GM21381 (cell line): ENCODE results near the gene PRAMEF20.
"Not testable (repeated sequence)": the region's sequence is repeated elsewhere in the genome, so short reads cannot be mapped to it uniquely, and the experiment has no call there.

Experiments used
- ATAC-seq: cut with Tn5 transposase; IDR thresholded peaks from one replicate; pipeline ENCODE4 v1.9.1; 2021; ENCODE audit warnings: mild to moderate bottlenecking, moderate library complexity; ENCODE audit not compliant: unreplicated experiment

PRAMEF20 gene

DNA sequence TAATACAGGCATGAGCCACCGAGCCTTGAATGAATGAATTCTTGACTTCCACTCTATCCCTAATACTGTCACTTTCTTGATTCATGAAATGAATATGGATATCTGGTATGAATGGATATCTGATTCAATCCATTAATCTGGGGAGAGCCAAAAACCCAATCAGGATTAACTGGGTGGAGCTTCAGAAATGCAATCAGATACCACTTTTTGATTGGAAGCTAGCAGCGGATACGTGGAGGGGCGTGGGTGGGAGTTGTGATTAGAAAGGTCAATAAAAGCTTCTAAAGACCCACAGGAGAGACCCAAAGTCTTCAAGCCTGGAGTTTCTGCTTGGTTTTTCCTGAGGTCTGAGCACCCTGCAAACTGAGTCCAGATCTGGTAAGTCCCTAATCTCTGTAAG is at the start of gene PRAMEF20:
Gene PRAMEF20, plus strand, starts transcription at position 301 of the 400 bp plus-strand sequence. CDS start 5,905 bp downstream, outside the sequence.
- ATAC-seq = not testable (repeated sequence)

GRCh38 chr1:13362364-13362763 is 47.9 kb upstream of the PRAMEF20 start:
- not testable (repeated sequence) for ATAC-seq

GRCh38 chr1:13364928-13365327 is 45.3 kb upstream of the PRAMEF20 start:
- ATAC-seq = not testable (repeated sequence)

GRCh38 chr1:13366536-13366935 is 43.7 kb upstream of the PRAMEF20 start:
- not testable (repeated sequence) for ATAC-seq

DNA sequence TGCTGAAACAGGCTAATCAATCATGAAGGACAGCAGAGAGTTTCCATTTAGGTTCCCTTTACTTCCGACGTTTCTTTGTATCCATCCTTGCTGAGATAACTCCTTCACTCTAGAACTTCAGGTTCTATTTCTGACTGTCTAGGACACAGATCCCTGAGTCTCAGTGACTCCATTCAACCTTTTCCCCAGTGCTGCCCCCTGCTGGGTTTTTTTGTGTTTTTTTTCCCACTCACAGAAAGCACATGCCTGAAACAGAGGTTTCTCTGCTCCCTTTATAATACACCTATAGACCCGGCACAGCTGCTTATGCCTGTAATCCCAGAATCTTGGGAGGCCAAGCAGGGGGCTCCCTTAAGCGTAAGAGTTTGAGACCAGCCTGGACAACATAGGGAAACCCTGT is 41.7 kb upstream of the PRAMEF20 start:
- not testable (repeated sequence) for ATAC-seq

DNA sequence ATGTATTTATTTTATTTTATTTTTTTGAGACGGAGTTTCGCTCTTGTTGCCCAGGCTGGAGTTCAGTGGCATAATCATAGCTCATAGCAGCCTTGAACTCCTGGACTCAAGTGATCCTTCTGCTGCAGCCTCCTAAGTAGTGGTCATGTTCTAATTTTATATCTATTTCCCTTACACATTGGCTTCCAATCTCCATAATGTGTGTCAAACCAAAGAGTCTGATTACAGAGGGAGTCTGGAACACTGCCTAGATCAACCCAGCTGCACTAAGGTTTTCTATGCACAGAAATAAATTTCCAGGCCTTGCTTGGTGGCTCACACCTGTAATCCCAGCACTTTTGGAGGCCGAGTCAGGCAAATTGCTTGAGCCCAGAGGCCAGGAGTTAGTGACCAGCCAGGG is 31.3 kb upstream of the PRAMEF20 start:
- ATAC-seq = not testable (repeated sequence)

- ATAC-seq = not testable (repeated sequence)
Observed at GRCh38 chr1:13380380-13380779, 29.9 kb upstream of the PRAMEF20 start.

GRCh38 chr1:13389332-13389731 is 20.9 kb upstream of the PRAMEF20 start, which contains the start of gene PRAMEF17:
Gene PRAMEF17 (plus strand): TSS chr1:13389632. CDS start chr1:13389658, 26 bp downstream.
- ATAC-seq = not testable (repeated sequence)

- ATAC-seq = not testable (repeated sequence)
Observed at GRCh38 chr1:13393004-13393403, 17.2 kb upstream of the PRAMEF20 start.

GRCh38 chr1:13394761-13395160 is 15.5 kb upstream of the PRAMEF20 start:
- not testable (repeated sequence) for ATAC-seq

GRCh38 chr1:13395311-13395710 is 14.9 kb upstream of the PRAMEF20 start:
- not testable (repeated sequence) for ATAC-seq

DNA sequence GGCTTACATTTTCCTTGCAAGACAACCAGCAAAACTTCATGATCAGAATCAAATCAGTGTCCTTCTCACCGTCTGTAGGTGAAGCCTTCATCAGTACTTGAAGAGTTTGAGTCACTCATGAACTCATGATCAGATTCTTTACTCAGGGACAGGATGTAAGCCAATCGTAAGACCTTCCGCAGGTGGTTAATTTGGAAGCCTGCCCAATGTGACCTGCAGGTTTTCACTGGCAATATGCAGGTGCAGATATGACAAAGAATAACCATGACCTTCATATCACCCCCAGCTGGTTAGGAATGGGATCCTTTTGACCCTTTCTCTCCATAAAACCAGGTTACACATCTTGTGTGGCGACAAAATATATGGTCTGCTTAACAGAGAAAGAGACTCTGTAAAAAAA is 2.4 kb upstream of the PRAMEF20 start:
- ATAC-seq = no peak

GRCh38 chr1:13430495-13430894 is 20.2 kb downstream of the PRAMEF20 start:
- ATAC-seq = no peak

- no peak for ATAC-seq
Observed at GRCh38 chr1:13432251-13432650, 22.0 kb downstream of the PRAMEF20 start.

DNA sequence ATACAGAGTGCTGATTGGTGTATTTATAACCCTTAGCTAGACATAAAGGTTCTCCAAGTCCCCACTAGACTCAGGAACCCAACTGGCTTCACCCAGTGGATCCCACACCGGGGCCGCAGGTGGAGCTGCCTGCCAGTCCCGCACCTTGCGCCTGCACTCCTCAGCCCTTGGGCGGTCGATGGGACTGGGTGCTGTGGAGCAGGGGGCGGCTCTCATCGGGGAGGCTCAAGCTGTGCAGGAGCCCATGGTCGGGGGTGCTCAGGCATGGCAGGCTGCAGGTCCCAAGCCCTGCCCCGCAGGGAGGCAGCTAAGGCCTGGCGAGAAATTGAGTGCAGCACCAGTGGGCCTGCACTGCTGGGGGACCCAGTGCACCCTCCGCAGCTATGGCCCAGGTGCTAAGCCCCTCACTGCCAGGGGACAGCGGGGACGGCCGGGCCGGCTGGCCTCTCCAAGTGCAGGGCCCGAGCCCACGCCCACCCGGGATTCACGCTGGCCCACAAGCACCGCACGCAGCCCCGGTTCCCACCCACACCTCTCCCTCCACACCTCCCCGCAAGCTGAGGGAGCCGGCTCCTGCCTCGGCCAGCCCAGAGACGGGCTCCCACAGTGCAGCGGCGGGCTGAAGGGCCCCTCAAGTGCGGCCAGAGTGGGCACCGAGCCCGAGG is 23.6 kb downstream of the PRAMEF20 start:
- ATAC-seq = not testable (repeated sequence)

GRCh38 chr1:13435458-13435857 is 25.2 kb downstream of the PRAMEF20 start:
- no peak for ATAC-seq

DNA sequence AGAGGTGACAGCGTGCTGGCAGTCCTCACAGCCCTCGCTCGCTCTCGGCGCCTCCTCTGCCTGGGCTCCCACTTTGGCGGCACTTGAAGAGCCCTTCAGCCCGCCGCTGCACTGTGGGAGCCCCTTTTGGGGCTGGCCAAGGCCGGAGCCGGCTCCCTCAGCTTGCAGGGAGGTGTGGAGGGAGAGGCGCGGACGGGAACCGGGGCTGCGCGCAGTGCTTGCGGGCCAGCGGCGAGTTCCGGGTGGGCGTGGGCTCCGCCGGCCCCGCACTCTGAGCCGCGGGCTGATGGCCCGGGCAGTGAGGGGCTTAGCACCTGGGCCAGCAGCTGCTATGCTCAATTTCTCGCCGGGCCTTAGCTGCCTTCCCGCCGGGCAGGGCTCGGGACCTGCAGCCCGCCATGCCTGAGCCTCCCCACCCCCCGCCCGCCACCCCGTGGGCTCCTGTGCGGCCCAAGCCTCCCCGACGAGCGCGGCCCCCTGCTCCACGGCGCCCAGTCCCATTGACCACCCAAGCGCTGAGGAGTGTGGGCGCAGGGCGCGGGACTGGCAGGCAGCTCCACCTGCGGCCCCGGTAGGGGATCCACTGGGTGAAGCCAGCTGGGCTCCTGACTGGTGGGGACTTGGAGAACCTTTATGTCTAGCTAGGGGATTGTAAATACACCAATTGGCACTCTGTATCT is 29.0 kb downstream of the PRAMEF20 start:
- ATAC-seq = not testable (repeated sequence)

GRCh38 chr1:13443335-13443979 is 33.2 kb downstream of the PRAMEF20 start:
- ATAC-seq = no peak

DNA sequence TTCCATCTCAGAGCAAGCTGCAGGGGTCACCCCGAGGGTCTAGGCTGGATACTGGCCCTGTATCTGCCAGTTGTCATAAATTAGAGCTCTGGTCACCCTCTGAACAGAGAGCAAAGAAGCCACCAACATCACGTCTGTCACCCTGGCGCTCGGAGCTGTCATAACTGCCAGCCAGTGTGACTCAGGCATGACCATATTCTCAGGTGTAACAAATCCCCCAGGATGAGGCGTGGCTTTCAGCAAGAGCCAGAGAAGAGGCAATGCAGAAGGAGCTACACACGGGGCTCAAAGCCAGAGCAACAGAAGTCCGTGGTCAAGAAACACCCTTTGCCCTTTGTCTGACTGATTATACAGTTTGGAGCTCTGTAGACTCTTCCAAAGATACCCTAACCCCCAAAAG is 40.0 kb downstream of the PRAMEF20 start:
- ATAC-seq = no peak

DNA sequence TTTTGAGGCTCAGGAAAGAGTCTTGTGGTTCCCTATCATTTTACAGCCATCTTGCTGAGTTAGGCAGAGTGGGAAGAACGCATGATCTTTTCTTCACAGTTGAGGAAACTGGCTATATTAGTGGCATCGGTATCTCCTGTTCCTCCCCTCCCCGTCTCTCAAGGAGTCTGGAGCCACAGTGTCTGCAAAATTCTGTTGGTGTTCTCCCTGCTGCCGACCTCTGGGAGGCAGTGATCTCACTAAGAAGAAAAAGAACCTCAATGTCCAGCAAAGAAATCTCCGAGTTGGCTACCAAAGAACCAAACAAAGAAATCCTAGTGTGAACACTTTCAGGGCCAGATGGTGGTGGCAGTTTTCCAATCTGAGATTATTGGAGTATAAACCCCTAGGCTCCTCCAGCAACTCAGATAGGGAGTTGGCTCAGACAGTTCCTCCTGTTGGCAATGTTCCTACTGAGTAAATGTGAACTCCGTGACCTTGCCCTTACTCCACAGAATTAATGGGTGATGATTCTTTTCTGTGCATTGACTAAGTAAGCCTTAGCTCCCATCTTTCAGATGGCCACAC is 41.2 kb downstream of the PRAMEF20 start:
- no peak for ATAC-seq

DNA sequence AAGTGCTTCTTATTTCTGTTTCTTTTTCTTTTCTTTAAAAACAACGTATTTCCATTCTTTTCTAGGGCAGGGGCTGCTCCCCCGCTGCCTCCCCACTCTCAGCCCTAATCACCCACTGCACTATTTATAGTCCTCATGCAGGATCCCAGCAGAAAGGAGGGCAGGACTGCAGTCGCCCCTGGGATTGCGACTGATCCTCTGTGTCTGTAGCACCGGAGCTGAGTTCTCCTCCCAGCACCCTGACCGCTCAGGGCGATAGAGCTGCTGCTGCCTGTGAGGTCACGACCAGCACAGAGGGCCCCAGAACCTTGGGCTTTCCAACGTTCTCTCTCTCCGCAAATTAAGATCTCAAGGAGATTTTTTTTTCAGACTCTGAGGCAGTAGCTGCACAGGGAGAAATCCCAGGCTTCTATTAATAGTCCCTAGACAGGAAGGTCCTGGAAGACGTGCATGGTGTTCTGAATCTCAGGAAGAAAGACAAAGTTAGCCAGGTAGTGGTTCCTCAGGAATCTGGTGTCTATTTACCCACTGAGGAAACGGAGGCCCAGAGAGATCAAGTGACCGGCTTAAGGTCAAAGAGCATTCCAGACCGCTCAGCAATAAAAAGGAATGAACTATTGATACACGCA is 46.8 kb downstream of the PRAMEF20 start:
- ATAC-seq = no peak
